H9 (cell line): ENCODE results near the gene HHIP. TPM values are rescaled to one million over a fixed set of nuclear protein-coding genes. Genes with fewer than 3 reads are reported as not detected.

Source experiments
- DNase-seq: peaks from one replicate; pipeline ENCODE4 v3.0.0-alpha.2; 2017
- H2AFZ ChIP-seq: one replicate; pipeline ENCODE4 v1.6.1; 2013; ENCODE audit warnings: mild to moderate bottlenecking, low read length, control low read depth, moderate library complexity
- H2AK5ac ChIP-seq: 2 replicates; pipeline ENCODE4 v1.6.1; 2013; ENCODE audit warnings: low read length, control low read depth, mixed read lengths; ENCODE audit not compliant: insufficient read length
- H2BK120ac ChIP-seq: one replicate; pipeline ENCODE4 v1.6.1; 2013; ENCODE audit warnings: low read depth, mild to moderate bottlenecking, low read length, control low read depth, inconsistent platforms; ENCODE audit not compliant: poor library complexity, severe bottlenecking
- H2BK12ac ChIP-seq: 2 replicates; pipeline ENCODE4 v1.6.1; 2013; ENCODE audit warnings: low read length, control low read depth, mixed read lengths, low read depth; ENCODE audit not compliant: insufficient read length
- H2BK15ac ChIP-seq: 2 replicates; pipeline ENCODE4 v1.6.1; 2013; ENCODE audit warnings: low read depth, low read length, control low read depth
- H2BK20ac ChIP-seq: one replicate; pipeline ENCODE4 v1.6.1; 2013; ENCODE audit warnings: low read depth, mild to moderate bottlenecking, low read length, control low read depth, inconsistent platforms; ENCODE audit not compliant: poor library complexity, severe bottlenecking
- H2BK5ac ChIP-seq: 2 replicates; pipeline ENCODE4 v1.6.1; 2013; ENCODE audit warnings: low read length, control low read depth, mixed read lengths; ENCODE audit not compliant: insufficient read length
- H3K14ac ChIP-seq: 2 replicates; pipeline ENCODE4 v1.6.1; 2013; ENCODE audit warnings: low read length, control low read depth; ENCODE audit not compliant: insufficient read depth
- H3K18ac ChIP-seq: 2 replicates; pipeline ENCODE4 v1.6.1; 2013; ENCODE audit warnings: low read depth, mild to moderate bottlenecking, mixed read lengths, low read length, control low read depth; ENCODE audit not compliant: insufficient read length
- H3K23ac ChIP-seq: 2 replicates; pipeline ENCODE4 v1.6.1; 2013; ENCODE audit warnings: low read length, control low read depth, mixed read lengths, low read depth; ENCODE audit not compliant: insufficient read length
- H3K23me2 ChIP-seq: 2 replicates; pipeline ENCODE4 v1.6.1; 2013; ENCODE audit warnings: low read depth, mild to moderate bottlenecking, mixed read lengths, low read length, control low read depth; ENCODE audit not compliant: insufficient read length, poor library complexity, severe bottlenecking
- H3K27ac ChIP-seq: 2 replicates; pipeline ENCODE4 v1.5.1; 2013; ENCODE audit warnings: low read length, control low read depth, mixed read lengths, low read depth; ENCODE audit not compliant: insufficient read length
- H3K27me3 ChIP-seq: 2 replicates; pipeline ENCODE4 v1.6.1; 2013; ENCODE audit warnings: low read length, control low read depth, inconsistent platforms; ENCODE audit not compliant: insufficient read depth
- H3K4ac ChIP-seq: 2 replicates; pipeline ENCODE4 v1.6.1; 2013; ENCODE audit warnings: low read depth, mild to moderate bottlenecking, control low read depth, inconsistent platforms, low read length, moderate library complexity
- H3K4me1 ChIP-seq: 2 replicates; pipeline ENCODE4 v1.6.1; 2013; ENCODE audit warnings: low read length, control low read depth, inconsistent platforms; ENCODE audit not compliant: insufficient read depth
- H3K4me2 ChIP-seq: 2 replicates; pipeline ENCODE4 v1.6.1; 2013; ENCODE audit warnings: low read length, control low read depth, mixed read lengths; ENCODE audit not compliant: insufficient read length, insufficient read depth
- H3K56ac ChIP-seq: 2 replicates; pipeline ENCODE4 v1.6.1; 2013; ENCODE audit warnings: low read depth, mild to moderate bottlenecking, mixed read lengths, low read length, control low read depth; ENCODE audit not compliant: insufficient read length
- H3K79me1 ChIP-seq: 2 replicates; pipeline ENCODE4 v1.6.1; 2013; ENCODE audit warnings: low read depth, mild to moderate bottlenecking, moderate library complexity, low read length, control low read depth, inconsistent platforms; ENCODE audit not compliant: insufficient read depth, poor library complexity, severe bottlenecking
- H3K79me2 ChIP-seq: 2 replicates; pipeline ENCODE4 v1.6.1; 2013; ENCODE audit warnings: low read length, control low read depth, inconsistent platforms; ENCODE audit not compliant: insufficient read depth
- H3K9ac ChIP-seq: 2 replicates; pipeline ENCODE4 v1.6.1; 2013; ENCODE audit warnings: low read length, control low read depth, mixed read lengths; ENCODE audit not compliant: insufficient read length; ENCODE audit errors: extremely low read depth
- H3K9me3 ChIP-seq: one replicate; pipeline ENCODE4 v1.6.1; 2013; ENCODE audit warnings: low read depth, low read length, inconsistent platforms; ENCODE audit not compliant: control insufficient read depth
- H3T11ph ChIP-seq: one replicate; pipeline ENCODE4 v1.6.1; 2013; ENCODE audit warnings: mild to moderate bottlenecking, low read length, control low read depth, inconsistent platforms
- H4K20me1 ChIP-seq: one replicate; pipeline ENCODE4 v1.6.1; 2013; ENCODE audit not compliant: control insufficient read depth, insufficient read length, insufficient read depth
- H4K5ac ChIP-seq: 2 replicates; pipeline ENCODE4 v1.6.1; 2013; ENCODE audit warnings: low read depth, mild to moderate bottlenecking, mixed read lengths, low read length, control low read depth; ENCODE audit not compliant: insufficient read length
- H4K8ac ChIP-seq: replicated peaks from 2 replicates; pipeline ENCODE4 v1.6.1; 2013; ENCODE audit warnings: low read length, control low read depth, mixed read lengths, low read depth; ENCODE audit not compliant: insufficient read length
- H4K91ac ChIP-seq: 2 replicates; pipeline ENCODE4 v1.6.1; 2013; ENCODE audit warnings: low read depth, mild to moderate bottlenecking, moderate library complexity, mixed read lengths, low read length, control low read depth; ENCODE audit not compliant: insufficient read length
- H3K27ac Mint-ChIP-seq, 3 experiments: 2 replicates in 2 of 3; 3 replicates in 1 of 3; pipeline ENCODE4 v1.8.0; 2020 to 2021; ENCODE audit warnings: mixed read lengths in 3 of 3, mild to moderate bottlenecking in 1 of 3, moderate library complexity in 1 of 3
- H3K27me3 Mint-ChIP-seq: 2 replicates; pipeline ENCODE4 v1.8.0; 2021; ENCODE audit warnings: low read depth, mild to moderate bottlenecking, moderate library complexity, mixed read lengths
- H3K36me3 Mint-ChIP-seq, 3 experiments: 2 replicates in 2 of 3; 3 replicates in 1 of 3; pipeline ENCODE4 v1.8.0; 2020 to 2021; ENCODE audit warnings: low read depth in 3 of 3, mixed read lengths in 3 of 3; ENCODE audit not compliant: insufficient read depth in 1 of 3
- H3K4me1 Mint-ChIP-seq, 2 experiments: 2 replicates each; pipeline ENCODE4 v1.8.0; 2020; ENCODE audit warnings: mixed read lengths in 2 of 2
- H3K4me3 Mint-ChIP-seq, 2 experiments: 2 replicates in 1 of 2; 3 replicates in 1 of 2; pipeline ENCODE4 v1.8.0; 2020 to 2021; ENCODE audit warnings: mild to moderate bottlenecking in 2 of 2, mixed read lengths in 2 of 2, moderate library complexity in 1 of 2
- H3K9me3 Mint-ChIP-seq, 2 experiments: 2 replicates in 1 of 2; 3 replicates in 1 of 2; pipeline ENCODE4 v1.8.0; 2020; ENCODE audit warnings: mild to moderate bottlenecking in 2 of 2, mixed read lengths in 2 of 2, moderate library complexity in 1 of 2
- CTCF ChIP-seq: fragments of 200-600 bp; sonication (generic); conservative IDR thresholded peaks from 3 replicates; pipeline ENCODE4 v1.8.0; 2021; ENCODE audit warnings: antibody characterized with exemption, mild to moderate bottlenecking
- WGBS: extraction: QIAGEN DNeasy Blood & Tissue Kit; methylation state at CpG from one replicate; pipeline ENCODE4 v1.1.7; 2013; ENCODE audit warnings: missing lambda C conversion rate, low lambda C conversion rate, mixed read lengths; ENCODE audit not compliant: insufficient read length; ENCODE audit errors: extremely low coverage; 5-methylcytosine and 5-hydroxymethylcytosine counted together
- total RNA-seq: library from RNA; stranded (reverse); gene quantifications from 2 replicates; pipeline ENCODE4 v1.2.1, GENCODE V29; 2021

The HHIP gene
- total RNA-seq, 1 experiment from 2014 or later, result 3.8 TPM

- no peaks in the 10 kb centered on the region for H3K79me1 ChIP-seq
- no peaks in the 10 kb centered on the region for H3K79me2 ChIP-seq
- H2BK120ac ChIP-seq, result no peak overlapping the region
- no peak overlapping the region for H4K91ac ChIP-seq
- H3T11ph ChIP-seq, result no peak overlapping the region
- Mint-ChIP-seq H3K27me3 (no peaks in the 10 kb centered on the region), H3K4me1 (no peaks in the 10 kb centered on the region), H3K9me3 (no peaks in the 10 kb centered on the region), H3K36me3 (no peaks in the 10 kb centered on the region), H3K27ac (no peak overlapping the region), H3K4me3 (no peak overlapping the region)
- H4K20me1 ChIP-seq, result no peaks in the 10 kb centered on the region
- no peak overlapping the region for H3K14ac ChIP-seq
- no peaks in the 10 kb centered on the region for H3K4me1 ChIP-seq
- no peak overlapping the region for H3K4ac ChIP-seq
- no peaks in the 10 kb centered on the region for H3K23me2 ChIP-seq
- H2AFZ ChIP-seq, result no peak overlapping the region
- H3K18ac ChIP-seq, result no peak overlapping the region
- no peak overlapping the region for H3K56ac ChIP-seq
- WGBS, result no CpG with 5 or more reads among the region's 3 CpGs
- H2BK5ac ChIP-seq, result no peak overlapping the region
- no peak overlapping the region for H2BK12ac ChIP-seq
- no peak overlapping the region for H4K5ac ChIP-seq
- no peak overlapping the region for H3K23ac ChIP-seq
- no peak overlapping the region for H3K9ac ChIP-seq
- no peak overlapping the region for H3K27ac ChIP-seq
- H2BK20ac ChIP-seq, result no peak overlapping the region
- no peaks in the 10 kb centered on the region for H3K27me3 ChIP-seq
- no peak for TF ChIP-seq CTCF
- no peak overlapping the region for H3K4me2 ChIP-seq
- no peak overlapping the region for H2AK5ac ChIP-seq
- H3K9me3 ChIP-seq, result no peaks in the 10 kb centered on the region
- H2BK15ac ChIP-seq, result no peak overlapping the region
- no peak for DNase-seq
- H4K8ac ChIP-seq, result no peak overlapping the region
Observed at GRCh38 chr4:144695721-144696120, 49.8 kb downstream of the HHIP start.
